ENCODE measurements around the gene AMPD2.

The AMPD2 gene

GRCh38 chr1:109598655-109599054 is 21.0 kb upstream of the AMPD2 start:
- in situ Hi-C loops (cut with MboI; ENCODE audit: low sequenced_read_pairs, unreplicated experiment) = no loop called here
- no peak for DNase-seq (ENCODE audit: low spot score)
- TF ChIP-seq CTCF (IDR thresholded peaks at IDR 0.05; ENCODE audit: borderline replicate concordance, control extremely low read depth, extremely low read depth, insufficient read depth, missing control alignments) = no peak

GRCh38 chr1:109603229-109603628 is 16.4 kb upstream of the AMPD2 start:
- no peak for TF ChIP-seq CTCF (IDR thresholded peaks at IDR 0.05; ENCODE audit: borderline replicate concordance, control extremely low read depth, extremely low read depth, insufficient read depth, missing control alignments)
- DNase-seq (ENCODE audit: low spot score) = no peak
- in situ Hi-C loops (cut with MboI; ENCODE audit: low sequenced_read_pairs, unreplicated experiment) = no loop called here

GRCh38 chr1:109605381-109605780 is 14.3 kb upstream of the AMPD2 start:
- TF ChIP-seq CTCF (IDR thresholded peaks at IDR 0.05; ENCODE audit: borderline replicate concordance, control extremely low read depth, extremely low read depth, insufficient read depth, missing control alignments) = no peak
- in situ Hi-C loops (cut with MboI; ENCODE audit: low sequenced_read_pairs, unreplicated experiment) = no loop called here
- DNase-seq (ENCODE audit: low spot score) = no peak

- no peak for DNase-seq (ENCODE audit: low spot score)
- in situ Hi-C loops (cut with MboI; ENCODE audit: low sequenced_read_pairs, unreplicated experiment) = no loop called here
- TF ChIP-seq CTCF (IDR thresholded peaks at IDR 0.05; ENCODE audit: borderline replicate concordance, control extremely low read depth, extremely low read depth, insufficient read depth, missing control alignments) = no peak
Measured at GRCh38 chr1:109609881-109610280, 9.8 kb upstream of the AMPD2 start.

GRCh38 chr1:109610609-109611307 is 8.9 kb upstream of the AMPD2 start:
- no peak for TF ChIP-seq CTCF (IDR thresholded peaks at IDR 0.05; ENCODE audit: borderline replicate concordance, control extremely low read depth, extremely low read depth, insufficient read depth, missing control alignments)
- no peak for DNase-seq (ENCODE audit: low spot score)
- in situ Hi-C loops (cut with MboI; ENCODE audit: low sequenced_read_pairs, unreplicated experiment) = no loop called here

- no peak for DNase-seq (ENCODE audit: low spot score)
- no peak for TF ChIP-seq CTCF (IDR thresholded peaks at IDR 0.05; ENCODE audit: borderline replicate concordance, control extremely low read depth, extremely low read depth, insufficient read depth, missing control alignments)
Measured at GRCh38 chr1:109611308-109611990, 8.2 kb upstream of the AMPD2 start.

More at GRCh38 chr1:109611308-109611990, 8.2 kb upstream of the AMPD2 start:
- in situ Hi-C loops (cut with MboI; ENCODE audit: low sequenced_read_pairs, unreplicated experiment) = no loop called here
